Measurements from ENCODE around the gene SMYD3.

Gene SMYD3

GRCh38 chr1:245810181-245810769 is 696.8 kb downstream of the SMYD3 start:
- no peak for DNase-seq

- DNase-seq = no peak
These were observed 697.7 kb downstream of the SMYD3 start for GRCh38 chr1:245809361-245809760.

GRCh38 chr1:245807954-245808719 is 698.9 kb downstream of the SMYD3 start:
- DNase-seq = no peak

- DNase-seq = no peak
These were observed 699.8 kb downstream of the SMYD3 start for GRCh38 chr1:245807306-245807705.

- DNase-seq = no peak
These were observed 701.5 kb downstream of the SMYD3 start for GRCh38 chr1:245805532-245805931.

- DNase-seq = no peak
These were observed 702.4 kb downstream of the SMYD3 start for GRCh38 chr1:245804696-245805095.

- DNase-seq = no peak
These were observed 703.4 kb downstream of the SMYD3 start for GRCh38 chr1:245803666-245804037.

GRCh38 chr1:245802941-245803665 is 704.0 kb downstream of the SMYD3 start:
- DNase-seq = no peak

GRCh38 chr1:245800901-245801605 is 706.0 kb downstream of the SMYD3 start:
- no peak for DNase-seq

- no peak for DNase-seq
These were observed 708.7 kb downstream of the SMYD3 start for GRCh38 chr1:245798349-245798711.

- DNase-seq = no peak
These were observed 709.3 kb downstream of the SMYD3 start for GRCh38 chr1:245797592-245798348.

GRCh38 chr1:245791410-245792312 is 715.4 kb downstream of the SMYD3 start:
- no peak for DNase-seq

- DNase-seq = no peak
These were observed 716.6 kb downstream of the SMYD3 start for GRCh38 chr1:245790441-245790840.

- DNase-seq = no peak
These were observed 718.2 kb downstream of the SMYD3 start for GRCh38 chr1:245788886-245789285.

GRCh38 chr1:245788269-245788668 is 718.8 kb downstream of the SMYD3 start:
- DNase-seq = no peak

GRCh38 chr1:245786948-245787347 is 720.1 kb downstream of the SMYD3 start:
- no peak for DNase-seq

GRCh38 chr1:245779797-245780755 is 727.0 kb downstream of the SMYD3 start:
- no peak for DNase-seq

- DNase-seq = no peak
These were observed 729.3 kb downstream of the SMYD3 start for GRCh38 chr1:245777752-245778151.

GRCh38 chr1:245776694-245777332 is 730.3 kb downstream of the SMYD3 start:
- no peak for DNase-seq

GRCh38 chr1:245776139-245776538 is 730.9 kb downstream of the SMYD3 start:
- DNase-seq = no peak
